ENCODE data around the gene GLCE.

Gene GLCE

GRCh38 chr15:69305204-69305931 lies 144.9 kb downstream of the GLCE start:
- peaks cover 30% of the 10 kb centered on the region for H3K27me3 Mint-ChIP-seq (ENCODE audit: low read depth, poor library complexity)
- TF ChIP-seq CTCF (IDR thresholded peaks at IDR 0.05): no peak
- no peak overlapping the region for H3K27ac Mint-ChIP-seq
- H3K9me3 Mint-ChIP-seq: no peaks in the 10 kb centered on the region
- no peak for DNase-seq
- H3K4me1 Mint-ChIP-seq: peaks cover 17% of the 10 kb centered on the region
- no peaks in the 10 kb centered on the region for H3K36me3 Mint-ChIP-seq (ENCODE audit: low read depth)
- H3K4me3 Mint-ChIP-seq: no peak overlapping the region

- Mint-ChIP-seq H3K9me3 (no peaks in the 10 kb centered on the region), H3K27me3 (ENCODE audit: low read depth, poor library complexity) (peaks cover 23% of the 10 kb centered on the region), H3K36me3 (ENCODE audit: low read depth) (no peaks in the 10 kb centered on the region), H3K4me3 (no peak overlapping the region), H3K27ac (no peak overlapping the region), H3K4me1 (peaks cover 19% of the 10 kb centered on the region)
- no peak for DNase-seq
- TF ChIP-seq CTCF (IDR thresholded peaks at IDR 0.05): no peak
These were observed 145.6 kb downstream of the GLCE start for GRCh38 chr15:69305933-69306568.

- no peak for DNase-seq
- Mint-ChIP-seq H3K27ac (no peak overlapping the region), H3K36me3 (ENCODE audit: low read depth) (no peaks in the 10 kb centered on the region), H3K4me3 (no peak overlapping the region), H3K4me1 (peaks cover 30% of the 10 kb centered on the region), H3K27me3 (ENCODE audit: low read depth, poor library complexity) (peaks cover 10% of the 10 kb centered on the region), H3K9me3 (no peaks in the 10 kb centered on the region)
- no peak for TF ChIP-seq CTCF (IDR thresholded peaks at IDR 0.05)
These were observed 147.5 kb downstream of the GLCE start for GRCh38 chr15:69307939-69308338.

GRCh38 chr15:69308949-69309348 lies 148.5 kb downstream of the GLCE start:
- peaks cover 30% of the 10 kb centered on the region for H3K4me1 Mint-ChIP-seq
- H3K9me3 Mint-ChIP-seq: no peaks in the 10 kb centered on the region
- no peak overlapping the region for H3K4me3 Mint-ChIP-seq
- no peak overlapping the region for H3K27ac Mint-ChIP-seq
- H3K36me3 Mint-ChIP-seq (ENCODE audit: low read depth): no peaks in the 10 kb centered on the region
- H3K27me3 Mint-ChIP-seq (ENCODE audit: low read depth, poor library complexity): peaks cover 6% of the 10 kb centered on the region
- TF ChIP-seq CTCF (IDR thresholded peaks at IDR 0.05): no peak
- DNase-seq: no peak

- Mint-ChIP-seq H3K4me3 (no peak overlapping the region), H3K27ac (no peak overlapping the region), H3K27me3 (ENCODE audit: low read depth, poor library complexity) (peaks cover 6% of the 10 kb centered on the region), H3K4me1 (peaks cover 19% of the 10 kb centered on the region), H3K9me3 (no peaks in the 10 kb centered on the region), H3K36me3 (ENCODE audit: low read depth) (no peaks in the 10 kb centered on the region)
- no peak for TF ChIP-seq CTCF (IDR thresholded peaks at IDR 0.05)
- no peak for DNase-seq
These were observed 150.9 kb downstream of the GLCE start for GRCh38 chr15:69311319-69311721.
